GM18519 (cell line): ENCODE data around the gene CENPP.
"Not testable (repeated sequence)": the region's sequence is repeated elsewhere in the genome, so short reads cannot be mapped to it uniquely, and the experiment has no call there.

Source experiments
- ATAC-seq: cut with Tn5 transposase; IDR thresholded peaks from one replicate; pipeline ENCODE4 v1.9.1; 2021; ENCODE audit warnings: mild to moderate bottlenecking, moderate library complexity; ENCODE audit not compliant: unreplicated experiment, low FRiP score

The CENPP gene

DNA sequence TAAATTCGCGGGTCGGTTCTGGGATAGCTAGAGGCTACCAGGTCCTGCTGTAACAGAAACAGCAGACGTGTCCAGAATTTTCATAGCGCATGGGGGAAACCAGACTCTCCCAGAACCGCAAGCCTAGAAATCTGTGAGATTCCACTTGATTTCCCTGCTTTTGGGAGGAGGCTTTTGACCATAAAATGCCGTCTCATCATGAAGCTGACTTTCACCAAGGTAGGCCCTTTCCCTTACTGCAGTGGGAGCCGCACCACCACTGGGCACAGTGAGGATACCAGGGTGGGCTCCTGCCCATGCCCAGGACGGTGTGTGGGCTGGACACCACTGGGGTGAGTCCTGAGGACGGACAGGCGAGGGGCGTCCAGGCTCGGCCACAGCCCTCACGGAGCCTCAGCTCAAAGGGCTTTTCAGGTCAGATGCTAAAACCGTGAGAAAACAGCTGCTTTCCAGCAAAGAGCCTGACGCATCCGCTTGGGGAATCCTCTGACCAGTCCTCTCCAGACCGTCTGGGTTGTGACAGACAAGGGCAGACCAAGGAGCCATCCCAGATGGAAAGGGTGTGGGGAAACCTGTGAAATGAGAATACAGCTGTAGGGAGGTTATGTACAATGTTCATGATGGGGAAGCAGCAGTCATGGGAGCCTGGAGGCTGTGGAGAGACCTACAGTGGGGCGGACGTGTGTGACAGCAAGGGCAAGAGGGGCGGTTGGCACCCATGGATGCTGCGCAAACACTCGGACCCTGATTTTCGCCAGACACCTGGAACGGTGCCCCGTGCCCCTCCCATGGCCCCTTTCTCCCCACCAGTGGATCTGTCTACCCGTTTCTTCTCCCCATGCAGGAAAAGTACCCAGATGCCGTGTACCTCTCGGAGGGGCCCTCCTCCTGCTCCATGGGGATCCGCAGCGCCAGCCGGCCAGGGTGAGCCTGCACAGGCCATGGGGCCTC, 285.0 kb downstream of the CENPP start:
- ATAC-seq = no peak

GRCh38 chr9:92611621-92612285, 286.0 kb downstream of the CENPP start:
- no peak for ATAC-seq

- no peak for ATAC-seq
Observed at GRCh38 chr9:92612292-92612691, 286.5 kb downstream of the CENPP start.

DNA sequence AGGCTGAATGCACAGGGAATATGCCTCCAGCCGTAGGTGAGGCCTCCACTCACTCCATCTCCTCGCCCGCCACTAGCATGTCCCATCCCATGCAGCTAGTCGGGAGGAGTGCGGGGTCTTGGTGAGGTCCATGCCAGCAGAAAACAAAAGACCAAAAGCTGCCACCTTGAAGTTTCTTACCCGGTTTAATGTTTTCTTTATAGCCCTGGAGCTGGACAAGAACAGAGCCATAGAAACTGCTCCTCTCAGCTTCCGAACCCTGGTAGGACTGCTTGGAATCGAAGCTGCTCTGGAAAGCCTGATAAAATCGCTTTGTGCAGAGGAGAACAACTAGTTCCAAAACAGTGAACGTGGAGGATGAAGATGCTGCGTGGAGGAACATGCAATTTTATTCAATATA, 287.1 kb downstream of the CENPP start:
- no peak for ATAC-seq

DNA sequence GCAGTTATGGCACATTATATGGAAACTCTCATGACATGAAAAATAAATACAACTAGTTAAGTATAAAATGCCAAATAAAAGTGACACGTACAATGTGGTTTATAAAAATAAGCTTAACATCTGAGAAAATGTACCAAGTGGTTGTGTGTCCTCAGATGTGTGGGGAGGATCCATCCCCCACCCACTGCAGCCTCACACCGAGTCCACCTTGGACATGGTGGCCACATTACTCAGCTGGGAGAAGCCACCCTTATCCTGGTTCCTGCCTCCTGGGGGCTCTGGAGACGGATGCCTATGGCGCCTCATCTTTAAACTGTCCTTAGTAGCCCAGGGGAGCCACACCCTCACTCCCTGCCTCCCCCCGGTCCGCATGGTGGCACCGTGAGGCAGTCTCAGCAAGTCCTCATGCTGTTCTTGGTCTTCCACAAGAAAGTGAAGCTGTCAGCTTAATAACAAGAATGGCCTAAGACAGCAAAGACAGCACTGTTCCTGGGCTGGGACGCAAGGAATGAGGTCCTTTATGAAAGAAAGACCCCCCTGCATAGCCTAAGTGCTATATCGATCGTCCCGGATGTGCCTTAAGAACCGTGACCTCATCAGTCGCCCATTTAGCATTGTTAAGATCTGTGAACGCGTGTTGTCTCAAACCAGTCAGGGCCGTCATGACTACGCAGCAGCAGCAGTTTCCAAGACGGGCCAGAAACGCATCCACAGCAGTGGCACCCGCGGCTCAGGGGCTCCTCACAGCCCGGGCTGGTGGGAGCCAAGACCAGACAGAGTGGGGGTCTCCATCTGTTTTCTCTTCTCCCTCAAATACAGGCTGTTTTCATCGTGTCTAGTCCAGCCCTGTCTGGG, 287.7 kb downstream of the CENPP start:
- ATAC-seq = no peak

- no peak for ATAC-seq
Observed at GRCh38 chr9:92614123-92614510, 288.4 kb downstream of the CENPP start.

DNA sequence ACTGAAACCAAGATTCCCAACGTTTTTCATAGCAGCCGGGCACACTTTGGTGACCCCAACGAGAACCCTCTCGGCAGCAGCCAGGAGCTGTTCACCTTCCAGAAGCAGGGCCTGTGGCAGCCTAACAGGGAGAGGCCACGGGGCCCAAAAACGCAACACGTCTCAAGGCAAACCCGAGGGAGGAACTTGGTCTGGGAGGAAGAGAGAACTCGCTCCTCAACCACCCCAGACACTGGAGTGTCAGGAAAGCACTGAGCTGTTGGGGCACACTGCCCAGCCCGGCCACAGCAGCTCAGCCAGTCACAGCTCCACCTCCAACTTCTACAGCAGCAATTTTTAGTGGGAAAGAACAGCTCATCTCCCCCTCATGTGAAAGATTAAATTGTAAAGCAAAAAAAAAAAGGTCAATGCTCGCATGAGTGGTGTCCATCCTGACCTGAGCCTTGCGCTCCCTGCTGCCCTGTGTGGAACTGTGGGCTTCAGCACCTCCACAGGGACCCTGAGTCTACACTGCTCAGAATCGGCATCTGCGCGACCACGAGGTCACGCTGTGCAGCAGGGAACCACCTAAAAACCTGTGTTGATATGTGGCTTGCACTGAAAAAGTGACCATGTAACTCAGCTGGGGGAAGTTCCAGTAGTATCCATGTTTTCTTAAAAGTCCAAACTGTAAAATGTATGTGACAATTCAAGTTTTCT, 289.2 kb downstream of the CENPP start:
- no peak for ATAC-seq

DNA sequence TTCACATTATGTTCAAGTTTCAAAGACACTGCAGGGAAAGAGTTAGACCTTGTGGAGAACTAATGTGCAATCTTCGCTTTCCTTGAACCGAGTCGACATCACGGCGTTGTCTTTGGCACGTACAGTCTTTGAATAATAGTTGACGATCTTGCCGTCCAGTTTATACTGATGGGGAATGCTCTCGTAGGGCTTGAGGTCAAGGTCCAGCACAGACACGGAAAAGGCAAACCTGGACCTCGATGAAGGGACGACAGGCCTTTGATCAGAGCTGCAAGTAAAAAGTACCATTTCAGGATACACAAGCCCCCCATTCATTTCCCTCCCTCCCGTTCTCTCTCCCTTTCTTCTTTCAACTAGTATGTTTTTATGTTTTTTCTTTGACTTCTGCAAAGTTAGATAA, 290.0 kb downstream of the CENPP start:
- no peak for ATAC-seq

GRCh38 chr9:92616199-92616641, 290.5 kb downstream of the CENPP start:
- no peak for ATAC-seq

- ATAC-seq = no peak
Observed at GRCh38 chr9:92616655-92617111, 290.9 kb downstream of the CENPP start.

GRCh38 chr9:92617195-92617813, 291.6 kb downstream of the CENPP start:
- ATAC-seq = no peak

DNA sequence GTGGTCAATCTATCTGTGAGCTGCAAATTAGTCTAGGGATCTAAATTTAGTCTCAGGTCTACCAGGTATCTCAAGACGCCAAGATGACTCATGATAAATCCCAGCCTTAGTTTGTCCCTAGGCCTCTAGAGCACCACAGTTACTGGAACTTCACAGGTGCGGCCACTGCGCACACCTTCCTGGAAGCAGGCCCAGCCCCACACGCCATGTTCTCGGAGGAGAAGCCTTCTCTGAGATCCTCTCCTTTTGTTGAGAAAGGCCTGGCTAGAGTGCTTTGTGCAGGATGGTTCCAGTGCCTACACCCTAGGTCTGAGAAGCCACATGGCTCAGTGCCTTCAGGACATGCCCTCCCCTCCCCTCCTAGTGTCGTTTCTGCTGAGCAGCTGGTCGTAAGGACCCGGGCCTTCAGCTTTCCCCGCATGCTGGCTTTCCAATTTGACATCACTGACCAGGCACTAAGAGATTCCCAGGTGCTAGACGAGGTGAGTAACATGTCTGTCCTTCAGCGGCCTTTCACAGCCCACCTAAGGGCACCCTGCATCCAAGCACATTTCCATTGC, 292.3 kb downstream of the CENPP start:
- no peak for ATAC-seq

- no peak for ATAC-seq
Observed at GRCh38 chr9:92618633-92619225, 293.0 kb downstream of the CENPP start.

DNA sequence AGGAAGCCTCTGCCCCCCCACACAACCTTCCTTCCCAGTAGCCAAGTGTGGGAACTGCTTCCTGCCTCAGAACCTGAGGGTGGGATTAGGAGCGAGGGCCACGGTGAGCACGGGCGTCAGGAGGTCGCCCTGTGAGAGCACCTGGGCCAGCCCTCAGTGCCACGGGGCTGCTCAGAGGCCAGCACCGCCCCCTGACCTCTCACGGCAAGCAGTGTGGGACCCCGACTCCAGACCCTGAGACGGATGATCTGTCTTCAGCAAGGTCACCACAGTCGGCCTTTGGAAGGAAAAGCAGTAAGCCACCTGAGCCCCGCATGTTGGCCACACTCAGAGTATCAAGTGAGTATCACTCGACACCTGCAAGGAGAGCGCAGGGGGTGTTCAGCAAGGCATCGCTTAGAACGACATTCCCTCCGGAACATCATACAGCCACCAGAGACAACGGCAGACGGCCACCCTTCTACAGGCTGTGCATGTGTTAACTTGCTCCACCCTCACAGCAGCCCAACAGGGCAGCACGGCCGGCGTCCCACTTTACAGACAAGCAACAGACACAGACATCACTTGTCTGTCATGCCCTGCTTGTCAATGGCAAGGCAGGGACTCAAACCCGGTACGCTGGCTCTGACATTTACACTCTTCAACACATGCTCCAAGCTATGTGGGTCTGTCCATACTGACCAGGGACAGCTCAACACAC, 294.0 kb downstream of the CENPP start:
- ATAC-seq = no peak

DNA sequence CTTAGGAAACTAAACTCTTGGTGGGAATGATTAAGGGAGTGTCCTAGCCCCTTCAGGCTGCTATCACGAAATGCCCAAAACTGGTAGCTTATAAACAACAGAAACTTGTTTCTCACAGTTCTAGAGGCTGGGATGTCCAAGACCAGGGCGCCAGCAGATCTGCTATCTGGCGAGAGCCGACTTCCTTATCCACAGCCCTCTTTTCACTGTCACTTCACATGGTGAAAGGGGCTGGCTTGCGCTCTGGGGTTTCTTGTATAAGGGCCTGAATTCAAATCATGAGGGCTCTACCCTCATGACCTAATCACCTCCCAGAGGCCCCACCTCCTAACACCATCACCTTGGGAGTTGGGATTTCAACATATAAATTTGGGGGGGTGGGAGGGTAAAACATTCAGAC, 295.1 kb downstream of the CENPP start:
- ATAC-seq = no peak

DNA sequence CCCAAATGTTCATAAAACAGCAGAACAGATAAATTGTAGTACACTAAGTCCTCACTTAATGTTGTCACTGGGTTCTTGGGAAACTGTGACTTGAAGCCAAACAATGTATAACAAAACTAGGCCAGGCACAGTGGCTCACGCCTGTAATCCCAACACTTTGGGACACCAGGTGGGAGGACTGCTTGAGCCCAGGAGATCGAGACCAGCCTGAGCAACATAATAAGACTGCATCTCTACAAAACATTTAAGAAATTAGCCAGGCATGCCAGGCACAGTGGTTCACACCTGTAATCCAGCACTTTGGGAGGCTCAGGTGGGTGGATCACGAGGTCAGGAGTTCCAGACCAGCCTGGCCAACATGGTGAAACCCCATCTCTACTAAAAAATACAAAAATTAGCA, 298.2 kb downstream of the CENPP start:
- ATAC-seq = not testable (repeated sequence)

DNA sequence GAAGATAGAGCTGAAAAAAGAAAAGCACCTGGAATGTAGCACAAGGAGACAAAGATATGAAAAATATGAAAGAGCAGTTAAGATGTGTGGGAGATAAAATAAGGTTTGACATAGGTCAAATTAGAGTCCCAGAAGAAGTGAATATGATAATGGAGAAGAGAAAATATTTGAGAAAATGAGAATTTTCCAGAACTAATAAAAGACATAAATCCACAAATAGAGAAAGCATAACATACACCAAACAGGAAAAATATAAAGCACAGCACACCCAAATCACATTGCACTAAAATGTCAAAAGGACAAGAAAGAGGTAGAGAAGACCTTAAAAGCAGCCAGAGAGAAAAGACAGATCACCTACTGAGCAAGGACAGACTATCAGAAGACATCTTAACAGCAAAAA, 300.7 kb downstream of the CENPP start:
- no peak for ATAC-seq

- ATAC-seq = no peak
Observed at GRCh38 chr9:92627651-92628050, 301.9 kb downstream of the CENPP start.
